HG02588 (cell line): Measurements from ENCODE around the gene CYP46A1.

Experiments used
- ATAC-seq: cut with Tn5 transposase; IDR thresholded peaks from one replicate; pipeline ENCODE4 v1.9.1; 2021; ENCODE audit warnings: mild to moderate bottlenecking, moderate library complexity; ENCODE audit not compliant: unreplicated experiment

Gene CYP46A1

GRCh38 chr14:99774556-99775307, 90.6 kb downstream of the CYP46A1 start:
- no peak for ATAC-seq

- ATAC-seq = no peak
These were observed 91.3 kb downstream of the CYP46A1 start for GRCh38 chr14:99775351-99775750.
